Upper lobe of left lung (tissue), 4 donors: Measurements from ENCODE around the gene SYCE3.

Experiments
- CTCF ChIP-seq, 6 experiments: fragments of 450-650 bp in 4 of 6; fragments of 200-600 bp in 2 of 6; sonication (generic) in 2 of 6; IDR thresholded peaks; one replicate each; pipeline ENCODE4 v1.5.1; 2016 to 2019; ENCODE audit warnings: antibody characterized with exemption in 6 of 6
- EP300 ChIP-seq, 4 donors: sonication (generic); formaldehyde crosslinking; IDR thresholded peaks; one replicate each; pipeline ENCODE4 v1.5.1; 2017; ENCODE audit warnings: antibody characterized with exemption in 4 of 4, control low read depth in 2 of 4

DNA sequence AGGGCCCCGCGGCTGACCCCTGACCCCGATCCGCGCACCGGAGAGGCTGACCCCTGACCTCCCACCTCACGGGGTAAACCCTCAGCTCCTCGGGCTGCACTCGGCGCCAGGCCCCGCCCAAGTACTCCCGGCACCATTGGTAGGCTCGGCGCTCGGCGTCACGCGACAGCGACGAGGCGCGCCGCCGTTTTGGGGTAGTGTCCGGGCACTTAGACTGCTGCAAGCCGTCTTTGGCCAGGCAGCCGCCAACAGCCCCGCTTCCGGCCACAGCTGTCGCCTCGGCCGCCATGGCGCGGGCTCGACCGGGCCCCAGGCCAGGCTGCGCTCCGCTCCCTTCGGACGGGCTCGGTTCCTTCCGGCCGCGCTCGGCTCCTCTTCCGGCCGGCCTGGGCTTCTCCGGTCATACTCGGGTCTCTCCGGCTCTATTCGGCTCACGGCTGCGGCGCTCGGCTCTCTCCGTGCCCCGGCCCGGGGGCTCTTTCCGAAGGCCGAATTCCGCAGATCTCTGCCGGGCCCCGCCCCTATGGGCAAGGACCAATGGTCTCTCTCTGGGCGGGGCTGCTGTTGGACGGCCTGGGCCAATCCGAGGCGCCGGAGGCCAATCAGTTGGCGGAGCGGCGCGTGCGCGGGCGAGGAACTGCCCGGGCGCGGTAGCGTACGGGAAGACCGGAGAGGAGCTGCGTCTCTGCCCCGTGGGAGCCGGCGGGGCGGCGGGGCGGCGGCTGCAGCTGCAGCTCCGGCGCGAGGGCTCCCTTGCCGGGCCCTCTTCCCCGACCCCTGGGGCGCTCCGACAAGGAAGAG lies 20.0 kb upstream of the SYCE3 start, which contains the start of gene CHKB:
- TF ChIP-seq CTCF (IDR thresholded peaks at IDR 0.05) (no peak), EP300 (IDR thresholded peaks at IDR 0.05) (no peak)
